Measurements from ENCODE around the gene RARB. TPM values are rescaled to one million over a fixed set of nuclear protein-coding genes. Genes with fewer than 3 reads are reported as not detected.

Gene RARB
- total RNA-seq, 1 donor from 2014 or later: not detected

DNA sequence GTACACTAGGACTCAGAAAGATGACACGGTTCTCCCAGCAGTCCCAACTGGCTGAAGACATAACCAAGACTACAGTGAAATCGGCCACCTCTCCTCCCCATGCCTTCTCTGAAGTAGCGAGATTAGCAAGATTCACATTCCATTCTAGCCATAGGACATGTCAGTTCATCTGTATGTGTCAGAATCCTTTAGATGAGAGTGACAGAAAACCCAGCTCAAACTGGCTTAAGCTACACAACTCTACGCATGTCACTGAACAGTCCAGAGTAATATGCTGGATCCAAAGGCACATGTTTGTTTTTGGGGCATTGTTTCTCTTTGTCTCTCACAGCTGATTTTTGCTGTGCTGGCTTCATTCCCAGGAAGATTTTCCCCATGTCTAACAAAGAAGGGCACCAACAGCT, 75.8 kb downstream of the RARB start:
- Mint-ChIP-seq H3K9me3 (ENCODE audit: unreplicated experiment) (no peaks in the 10 kb centered on the region), H3K27ac (ENCODE audit: unreplicated experiment) (no peak overlapping the region), H3K27me3 (ENCODE audit: unreplicated experiment) (peaks cover 3% of the 10 kb centered on the region), H3K4me3 (ENCODE audit: unreplicated experiment) (no peak overlapping the region), H3K4me1 (ENCODE audit: unreplicated experiment) (peaks cover 9% of the 10 kb centered on the region), H3K36me3 (ENCODE audit: low read depth, unreplicated experiment) (no peaks in the 10 kb centered on the region)
- TF ChIP-seq, protein P1, sequence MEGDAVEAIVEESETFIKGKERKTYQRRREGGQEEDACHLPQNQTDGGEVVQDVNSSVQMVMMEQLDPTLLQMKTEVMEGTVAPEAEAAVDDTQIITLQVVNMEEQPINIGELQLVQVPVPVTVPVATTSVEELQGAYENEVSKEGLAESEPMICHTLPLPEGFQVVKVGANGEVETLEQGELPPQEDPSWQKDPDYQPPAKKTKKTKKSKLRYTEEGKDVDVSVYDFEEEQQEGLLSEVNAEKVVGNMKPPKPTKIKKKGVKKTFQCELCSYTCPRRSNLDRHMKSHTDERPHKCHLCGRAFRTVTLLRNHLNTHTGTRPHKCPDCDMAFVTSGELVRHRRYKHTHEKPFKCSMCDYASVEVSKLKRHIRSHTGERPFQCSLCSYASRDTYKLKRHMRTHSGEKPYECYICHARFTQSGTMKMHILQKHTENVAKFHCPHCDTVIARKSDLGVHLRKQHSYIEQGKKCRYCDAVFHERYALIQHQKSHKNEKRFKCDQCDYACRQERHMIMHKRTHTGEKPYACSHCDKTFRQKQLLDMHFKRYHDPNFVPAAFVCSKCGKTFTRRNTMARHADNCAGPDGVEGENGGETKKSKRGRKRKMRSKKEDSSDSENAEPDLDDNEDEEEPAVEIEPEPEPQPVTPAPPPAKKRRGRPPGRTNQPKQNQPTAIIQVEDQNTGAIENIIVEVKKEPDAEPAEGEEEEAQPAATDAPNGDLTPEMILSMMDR (IDR thresholded peaks at IDR 0.05; ENCODE audit: unreplicated experiment): no peak
- DNase-seq (ENCODE audit: low spot score): no peak

DNA sequence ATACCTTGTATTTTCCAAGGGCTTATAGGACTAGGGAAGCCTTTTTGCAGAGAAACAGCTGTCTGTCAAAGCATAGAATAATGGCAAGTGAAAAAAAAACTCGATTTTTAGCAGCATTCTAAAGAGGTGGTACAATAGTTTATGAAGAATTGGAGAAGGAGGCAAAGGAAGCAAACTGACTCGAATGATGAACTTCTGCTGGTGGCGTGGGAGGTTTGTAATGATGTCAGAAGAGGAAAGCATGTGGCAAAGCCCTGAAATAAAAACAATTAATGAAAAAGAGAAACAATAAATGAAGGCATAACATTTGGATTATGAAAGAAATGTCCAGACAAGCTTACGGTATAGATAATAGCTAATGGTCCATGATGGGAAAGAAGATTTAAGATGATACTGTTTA, 77.5 kb downstream of the RARB start:
- no peak overlapping the region for H3K4me3 Mint-ChIP-seq (ENCODE audit: unreplicated experiment)
- H3K4me1 Mint-ChIP-seq (ENCODE audit: unreplicated experiment): peaks cover 9% of the 10 kb centered on the region
- no peak for DNase-seq (ENCODE audit: low spot score)
- no peaks in the 10 kb centered on the region for H3K36me3 Mint-ChIP-seq (ENCODE audit: low read depth, unreplicated experiment)
- H3K9me3 Mint-ChIP-seq (ENCODE audit: unreplicated experiment): no peaks in the 10 kb centered on the region
- TF ChIP-seq, protein P1 (IDR thresholded peaks at IDR 0.05; ENCODE audit: unreplicated experiment): no peak
- no peak overlapping the region for H3K27ac Mint-ChIP-seq (ENCODE audit: unreplicated experiment)
- H3K27me3 Mint-ChIP-seq (ENCODE audit: unreplicated experiment): peaks cover 3% of the 10 kb centered on the region

GRCh38 chr3:25507811-25508210, 79.7 kb downstream of the RARB start:
- H3K27ac Mint-ChIP-seq (ENCODE audit: unreplicated experiment): no peak overlapping the region
- TF ChIP-seq, protein P1 (IDR thresholded peaks at IDR 0.05; ENCODE audit: unreplicated experiment): no peak

DNA sequence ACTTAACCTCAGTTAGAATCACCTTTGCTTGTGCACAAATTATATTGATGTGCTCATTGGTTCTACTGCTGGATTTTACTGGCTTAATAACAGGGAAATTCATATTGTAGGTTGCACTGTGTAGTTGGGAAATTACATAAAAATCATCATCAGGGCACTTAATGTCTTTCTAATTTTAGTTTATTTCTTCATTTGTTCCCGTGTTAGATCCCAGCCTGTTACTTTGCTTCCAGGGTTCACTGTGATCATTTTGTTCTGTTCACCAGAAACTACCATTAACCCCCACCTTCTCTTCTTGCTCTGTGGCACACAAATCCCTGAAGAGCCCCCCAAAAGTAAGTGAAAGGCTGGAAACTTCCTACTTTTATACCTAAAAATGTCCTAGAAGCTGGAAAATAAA, 80.4 kb downstream of the RARB start:
- no peak for DNase-seq (ENCODE audit: low spot score)
- Mint-ChIP-seq H3K9me3 (ENCODE audit: unreplicated experiment) (no peaks in the 10 kb centered on the region), H3K4me3 (ENCODE audit: unreplicated experiment) (no peak overlapping the region), H3K27ac (ENCODE audit: unreplicated experiment) (no peak overlapping the region), H3K4me1 (ENCODE audit: unreplicated experiment) (peaks cover 1% of the 10 kb centered on the region), H3K36me3 (ENCODE audit: low read depth, unreplicated experiment) (no peaks in the 10 kb centered on the region), H3K27me3 (ENCODE audit: unreplicated experiment) (peaks cover 3% of the 10 kb centered on the region)
- TF ChIP-seq, protein P1 (IDR thresholded peaks at IDR 0.05; ENCODE audit: unreplicated experiment): no peak

More at GRCh38 chr3:25507811-25508210, 79.7 kb downstream of the RARB start:
- Mint-ChIP-seq H3K4me1 (ENCODE audit: unreplicated experiment) (peaks cover 7% of the 10 kb centered on the region), H3K9me3 (ENCODE audit: unreplicated experiment) (no peaks in the 10 kb centered on the region), H3K36me3 (ENCODE audit: low read depth, unreplicated experiment) (no peaks in the 10 kb centered on the region), H3K4me3 (ENCODE audit: unreplicated experiment) (no peak overlapping the region), H3K27me3 (ENCODE audit: unreplicated experiment) (peaks cover 3% of the 10 kb centered on the region)
- no peak for DNase-seq (ENCODE audit: low spot score)

- H3K9me3 Mint-ChIP-seq (ENCODE audit: unreplicated experiment): no peaks in the 10 kb centered on the region
- no peak overlapping the region for H3K27ac Mint-ChIP-seq (ENCODE audit: unreplicated experiment)
Measured at GRCh38 chr3:25508901-25509300, 80.8 kb downstream of the RARB start.

More at GRCh38 chr3:25508901-25509300, 80.8 kb downstream of the RARB start:
- H3K4me1 Mint-ChIP-seq (ENCODE audit: unreplicated experiment): no peaks in the 10 kb centered on the region
- no peak overlapping the region for H3K4me3 Mint-ChIP-seq (ENCODE audit: unreplicated experiment)
- no peaks in the 10 kb centered on the region for H3K36me3 Mint-ChIP-seq (ENCODE audit: low read depth, unreplicated experiment)
- H3K27me3 Mint-ChIP-seq (ENCODE audit: unreplicated experiment): peaks cover 3% of the 10 kb centered on the region
- TF ChIP-seq, protein P1 (IDR thresholded peaks at IDR 0.05; ENCODE audit: unreplicated experiment): no peak
- DNase-seq (ENCODE audit: low spot score): no peak

Data from endothelial cell (in vitro differentiated cells).